HG03175 (cell line): Measurements from ENCODE around the gene BLTP3B.
"Not testable (repeated sequence)": the region's sequence is repeated elsewhere in the genome, so short reads cannot be mapped to it uniquely, and the experiment has no call there.

Experiments used
- ATAC-seq: cut with Tn5 transposase; IDR thresholded peaks from one replicate; pipeline ENCODE4 v1.9.1; 2021; ENCODE audit warnings: mild to moderate bottlenecking, moderate library complexity; ENCODE audit not compliant: unreplicated experiment

BLTP3B gene

GRCh38 chr12:100142851-100143559 lies at the start of gene BLTP3B:
Gene BLTP3B (minus strand): TSS chr12:100142874. CDS start chr12:100142635, 239 bp downstream.
- ATAC-seq: peak; percentile 79

GRCh38 chr12:100189636-100190394 lies 47.1 kb upstream of the BLTP3B start:
- no peak for ATAC-seq

- ATAC-seq: not testable (repeated sequence)
Measured at GRCh38 chr12:100188888-100189635, 46.4 kb upstream of the BLTP3B start.

GRCh38 chr12:100187857-100188519 lies 45.3 kb upstream of the BLTP3B start:
- ATAC-seq: no peak

- no peak for ATAC-seq
Measured at GRCh38 chr12:100187068-100187467, 44.4 kb upstream of the BLTP3B start.

GRCh38 chr12:100186071-100186470 lies 43.4 kb upstream of the BLTP3B start:
- no peak for ATAC-seq

- ATAC-seq: peak; percentile 87
Measured at GRCh38 chr12:100185361-100185894, 42.8 kb upstream of the BLTP3B start.

GRCh38 chr12:100184549-100185145 lies 42.0 kb upstream of the BLTP3B start:
- no peak for ATAC-seq

GRCh38 chr12:100179252-100179651 lies 36.6 kb upstream of the BLTP3B start:
- ATAC-seq: no peak

- ATAC-seq: not testable (repeated sequence)
Measured at GRCh38 chr12:100176493-100176892, 33.8 kb upstream of the BLTP3B start.

- ATAC-seq: no peak
Measured at GRCh38 chr12:100174495-100174894, 31.8 kb upstream of the BLTP3B start.

GRCh38 chr12:100173111-100173510 lies 30.4 kb upstream of the BLTP3B start:
- no peak for ATAC-seq

- no peak for ATAC-seq
Measured at GRCh38 chr12:100171248-100171647, 28.6 kb upstream of the BLTP3B start.

- ATAC-seq: no peak
Measured at GRCh38 chr12:100170313-100170858, 27.7 kb upstream of the BLTP3B start.

GRCh38 chr12:100169345-100169744 lies 26.7 kb upstream of the BLTP3B start:
- ATAC-seq: no peak

- no peak for ATAC-seq
Measured at GRCh38 chr12:100168562-100168961, 25.9 kb upstream of the BLTP3B start.

- no peak for ATAC-seq
Measured at GRCh38 chr12:100166232-100166631, 23.6 kb upstream of the BLTP3B start.

- no peak for ATAC-seq
Measured at GRCh38 chr12:100165356-100165755, 22.7 kb upstream of the BLTP3B start.

GRCh38 chr12:100164153-100164704 lies 21.6 kb upstream of the BLTP3B start:
- no peak for ATAC-seq
